Neural crest cell (in vitro differentiated cells): ENCODE data around the gene GCC1. TPM values are rescaled to one million over a fixed set of nuclear protein-coding genes. Genes with fewer than 3 reads are reported as not detected.

Source experiments
- DNase-seq: peaks from one replicate; pipeline ENCODE4 v3.0.0; 2021; ENCODE audit warnings: low read depth, mixed read lengths, low spot score
- H3K27ac Mint-ChIP-seq: one replicate; pipeline ENCODE4 v1.8.0; 2021; ENCODE audit warnings: mild to moderate bottlenecking, mixed read lengths; ENCODE audit not compliant: unreplicated experiment
- H3K27me3 Mint-ChIP-seq: 2 replicates; pipeline ENCODE4 v1.8.0; 2021; ENCODE audit warnings: low read depth, mild to moderate bottlenecking, mixed read lengths
- H3K36me3 Mint-ChIP-seq: 2 replicates; pipeline ENCODE4 v1.8.0; 2021; ENCODE audit warnings: low read depth, mild to moderate bottlenecking, mixed read lengths
- H3K4me1 Mint-ChIP-seq: 2 replicates; pipeline ENCODE4 v1.8.0; 2021; ENCODE audit warnings: mixed read lengths
- H3K4me3 Mint-ChIP-seq: one replicate; pipeline ENCODE4 v1.8.0; 2021; ENCODE audit warnings: mild to moderate bottlenecking, mixed read lengths
- H3K9me3 Mint-ChIP-seq: 2 replicates; pipeline ENCODE4 v1.8.0; 2021; ENCODE audit warnings: mixed read lengths
- total RNA-seq: library from RNA; stranded (reverse); gene quantifications from 2 replicates; pipeline ENCODE4 v1.2.1, GENCODE V29; 2021
- TF ChIP-seq, protein P1 (sequence below): fragments of 200-600 bp; sonication (generic); conservative IDR thresholded peaks from 2 replicates; pipeline ENCODE4 v1.5.0; 2021; ENCODE audit warnings: antibody characterized with exemption, mild to moderate bottlenecking

Gene GCC1
- total RNA-seq, 1 donor from 2014 or later: 16.4 TPM

- H3K27me3 Mint-ChIP-seq: peaks cover 3% of the 10 kb centered on the region
- no peak overlapping the region for H3K4me3 Mint-ChIP-seq
- peaks cover 4% of the 10 kb centered on the region for H3K4me1 Mint-ChIP-seq
- TF ChIP-seq, protein P1, sequence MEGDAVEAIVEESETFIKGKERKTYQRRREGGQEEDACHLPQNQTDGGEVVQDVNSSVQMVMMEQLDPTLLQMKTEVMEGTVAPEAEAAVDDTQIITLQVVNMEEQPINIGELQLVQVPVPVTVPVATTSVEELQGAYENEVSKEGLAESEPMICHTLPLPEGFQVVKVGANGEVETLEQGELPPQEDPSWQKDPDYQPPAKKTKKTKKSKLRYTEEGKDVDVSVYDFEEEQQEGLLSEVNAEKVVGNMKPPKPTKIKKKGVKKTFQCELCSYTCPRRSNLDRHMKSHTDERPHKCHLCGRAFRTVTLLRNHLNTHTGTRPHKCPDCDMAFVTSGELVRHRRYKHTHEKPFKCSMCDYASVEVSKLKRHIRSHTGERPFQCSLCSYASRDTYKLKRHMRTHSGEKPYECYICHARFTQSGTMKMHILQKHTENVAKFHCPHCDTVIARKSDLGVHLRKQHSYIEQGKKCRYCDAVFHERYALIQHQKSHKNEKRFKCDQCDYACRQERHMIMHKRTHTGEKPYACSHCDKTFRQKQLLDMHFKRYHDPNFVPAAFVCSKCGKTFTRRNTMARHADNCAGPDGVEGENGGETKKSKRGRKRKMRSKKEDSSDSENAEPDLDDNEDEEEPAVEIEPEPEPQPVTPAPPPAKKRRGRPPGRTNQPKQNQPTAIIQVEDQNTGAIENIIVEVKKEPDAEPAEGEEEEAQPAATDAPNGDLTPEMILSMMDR: no peak
- DNase-seq: no peak
- H3K27ac Mint-ChIP-seq: no peak overlapping the region
- peaks cover 6% of the 10 kb centered on the region for H3K36me3 Mint-ChIP-seq
- H3K9me3 Mint-ChIP-seq: peaks cover under 1% of the 10 kb centered on the region
These were observed 10.3 kb upstream of the GCC1 start for GRCh38 chr7:127595737-127596136.

DNA sequence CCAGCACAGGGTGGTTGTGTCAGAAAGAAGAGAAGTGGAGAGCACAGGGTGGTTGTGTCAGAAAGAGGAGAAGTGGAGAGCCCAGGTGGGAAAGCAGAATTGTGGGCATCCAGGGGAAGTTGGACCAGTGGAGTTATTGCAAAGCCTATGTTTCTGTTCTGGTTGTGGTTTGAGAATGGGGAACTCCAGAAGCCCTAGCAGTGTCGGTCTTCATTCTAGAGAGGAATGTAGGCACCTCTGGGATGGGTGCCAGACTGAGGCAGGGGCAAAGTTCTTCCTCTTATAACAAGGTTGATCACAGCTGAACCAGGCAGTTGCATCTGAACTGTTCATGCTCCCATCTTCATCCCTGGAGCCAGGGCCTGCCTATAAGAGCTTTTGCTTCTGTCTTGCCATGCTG, 9.1 kb upstream of the GCC1 start:
- Mint-ChIP-seq H3K9me3 (no peaks in the 10 kb centered on the region), H3K4me3 (no peak overlapping the region), H3K36me3 (peaks cover 6% of the 10 kb centered on the region), H3K27me3 (peaks cover 3% of the 10 kb centered on the region), H3K27ac (no peak overlapping the region), H3K4me1 (peaks cover 5% of the 10 kb centered on the region)
- TF ChIP-seq, protein P1: no peak
- DNase-seq: no peak

DNA sequence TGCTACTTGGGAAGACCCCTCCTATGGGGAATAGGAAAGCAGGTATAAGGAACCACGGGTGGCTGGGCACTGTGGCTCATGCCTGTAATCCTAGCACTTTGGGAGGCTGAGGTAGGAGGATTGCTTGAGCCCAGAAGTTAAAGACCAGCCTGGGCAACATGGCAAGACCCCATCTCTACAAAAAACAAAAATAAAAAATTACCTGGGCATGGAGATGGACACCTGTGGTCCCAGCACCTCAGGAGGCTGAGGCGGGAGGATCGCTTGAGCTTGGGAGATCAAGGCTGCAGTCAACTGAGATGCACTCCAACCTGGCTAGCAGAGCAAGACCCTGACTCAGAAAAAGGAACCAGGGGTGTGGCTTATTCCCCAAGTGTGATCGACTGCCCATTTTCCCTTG, 7.2 kb upstream of the GCC1 start:
- Mint-ChIP-seq H3K4me3 (no peak overlapping the region), H3K27ac (no peak overlapping the region), H3K4me1 (peaks cover 14% of the 10 kb centered on the region), H3K36me3 (peaks cover 6% of the 10 kb centered on the region), H3K27me3 (peaks cover 3% of the 10 kb centered on the region), H3K9me3 (no peaks in the 10 kb centered on the region)
- TF ChIP-seq, protein P1: no peak
- DNase-seq: no peak

- H3K36me3 Mint-ChIP-seq: peaks cover 7% of the 10 kb centered on the region
- H3K4me3 Mint-ChIP-seq: peak overlapping the region; percentile 64
- H3K4me1 Mint-ChIP-seq: peaks cover 14% of the 10 kb centered on the region
- TF ChIP-seq, protein P1: no peak
- no peak for DNase-seq
- H3K27me3 Mint-ChIP-seq: no peaks in the 10 kb centered on the region
- no peaks in the 10 kb centered on the region for H3K9me3 Mint-ChIP-seq
- no peak overlapping the region for H3K27ac Mint-ChIP-seq
These were observed 6.2 kb upstream of the GCC1 start for GRCh38 chr7:127591591-127591990.

DNA sequence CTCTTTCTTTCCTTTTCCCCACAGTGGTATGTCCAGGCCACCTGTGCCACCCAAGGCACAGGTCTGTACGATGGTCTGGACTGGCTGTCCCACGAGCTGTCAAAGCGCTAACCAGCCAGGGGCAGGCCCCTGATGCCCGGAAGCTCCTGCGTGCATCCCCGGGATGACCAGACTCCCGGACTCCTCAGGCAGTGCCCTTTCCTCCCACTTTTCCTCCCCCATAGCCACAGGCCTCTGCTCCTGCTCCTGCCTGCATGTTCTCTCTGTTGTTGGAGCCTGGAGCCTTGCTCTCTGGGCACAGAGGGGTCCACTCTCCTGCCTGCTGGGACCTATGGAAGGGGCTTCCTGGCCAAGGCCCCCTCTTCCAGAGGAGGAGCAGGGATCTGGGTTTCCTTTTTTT, 5.8 kb upstream of the GCC1 start:
- H3K27me3 Mint-ChIP-seq: no peaks in the 10 kb centered on the region
- H3K4me3 Mint-ChIP-seq: peak overlapping the region; percentile 64

More for the DNA sequence above, 5.8 kb upstream of the GCC1 start:
- Mint-ChIP-seq H3K36me3 (peaks cover 11% of the 10 kb centered on the region), H3K4me1 (peaks cover 17% of the 10 kb centered on the region), H3K9me3 (peaks cover 2% of the 10 kb centered on the region), H3K27ac (no peak overlapping the region)
- DNase-seq: no peak
- TF ChIP-seq, protein P1: no peak
